Neuronal stem cell (in vitro differentiated cells): ENCODE measurements around the gene C1orf185.
A peak's percentile ranks its signal among the peaks of the same experiment; 100 is the strongest.

Source experiments
- DNase-seq: peaks from one replicate; pipeline ENCODE4 v3.0.0-alpha.2; 2013; ENCODE audit warnings: low spot score
- H2AFZ ChIP-seq: one replicate; pipeline ENCODE4 v1.6.1; 2013; ENCODE audit warnings: mild to moderate bottlenecking, low read length, inconsistent platforms
- H2AK5ac ChIP-seq: 2 replicates; pipeline ENCODE4 v1.6.1; 2013; ENCODE audit warnings: low read depth, mild to moderate bottlenecking, inconsistent platforms, low read length, moderate library complexity, mixed read lengths
- H2BK120ac ChIP-seq: 2 replicates; pipeline ENCODE4 v1.6.1; 2013; ENCODE audit warnings: low read depth, mild to moderate bottlenecking, inconsistent platforms, low read length, moderate library complexity, mixed read lengths
- H2BK12ac ChIP-seq: one replicate; pipeline ENCODE4 v1.6.1; 2013; ENCODE audit warnings: low read length, inconsistent platforms
- H2BK15ac ChIP-seq: 2 replicates; pipeline ENCODE4 v1.6.1; 2013; ENCODE audit warnings: mild to moderate bottlenecking, low read length, inconsistent platforms, mixed read lengths
- H2BK5ac ChIP-seq: one replicate; pipeline ENCODE4 v1.6.1; 2013; ENCODE audit warnings: inconsistent platforms, mild to moderate bottlenecking, low read length, moderate library complexity
- H3K14ac ChIP-seq: one replicate; pipeline ENCODE4 v1.6.1; 2013; ENCODE audit warnings: low read length, inconsistent platforms
- H3K18ac ChIP-seq: 2 replicates; pipeline ENCODE4 v1.6.1; 2013; ENCODE audit warnings: low read length, inconsistent platforms
- H3K23ac ChIP-seq: 2 replicates; pipeline ENCODE4 v1.6.1; 2013; ENCODE audit warnings: low read depth, mild to moderate bottlenecking, mixed read lengths, low read length, inconsistent platforms; ENCODE audit not compliant: poor library complexity
- H3K27ac ChIP-seq: replicated peaks from 3 replicates; pipeline ENCODE4 v1.5.1; 2013; ENCODE audit warnings: low read length, inconsistent platforms
- H3K27me3 ChIP-seq, 3 experiments: 2 replicates each; pipeline ENCODE4 v1.6.1; 2013; ENCODE audit warnings: low read length in 3 of 3, mild to moderate bottlenecking in 2 of 3, inconsistent platforms in 1 of 3, low read depth in 1 of 3, mixed read lengths in 1 of 3, moderate library complexity in 1 of 3; ENCODE audit not compliant: control insufficient read depth in 3 of 3, insufficient read depth in 3 of 3
- H3K36me3 ChIP-seq, 2 donors: replicated peaks in 1 of 2; 2 replicates each; pipeline ENCODE4 v1.6.1; 2013; ENCODE audit warnings: low read length in 2 of 2; ENCODE audit not compliant: control insufficient read depth in 2 of 2, insufficient read depth in 2 of 2
- H3K4ac ChIP-seq: 2 replicates; pipeline ENCODE4 v1.6.1; 2013; ENCODE audit warnings: inconsistent platforms, mild to moderate bottlenecking, low read length, moderate library complexity
- H3K4me1 ChIP-seq, 2 donors: 1 replicate in 1 of 2; 2 replicates in 1 of 2; pipeline ENCODE4 v1.6.1; 2013; ENCODE audit warnings: low read length in 2 of 2, low read depth in 1 of 2; ENCODE audit not compliant: control insufficient read depth in 2 of 2, insufficient read depth in 1 of 2
- H3K4me2 ChIP-seq: one replicate; pipeline ENCODE4 v1.6.1; 2013; ENCODE audit warnings: mild to moderate bottlenecking, low read length, inconsistent platforms; ENCODE audit not compliant: insufficient read depth, poor library complexity, severe bottlenecking
- H3K4me3 ChIP-seq, 2 donors: 2 replicates each; pipeline ENCODE4 v1.5.1; 2013; ENCODE audit warnings: low read length in 2 of 2, mild to moderate bottlenecking in 2 of 2, inconsistent platforms in 1 of 2, moderate library complexity in 1 of 2
- H3K79me1 ChIP-seq: one replicate; pipeline ENCODE4 v1.6.1; 2013; ENCODE audit warnings: low read depth, mild to moderate bottlenecking, inconsistent platforms, low read length, moderate library complexity
- H3K9ac ChIP-seq: one replicate; pipeline ENCODE4 v1.6.1; 2013; ENCODE audit warnings: mild to moderate bottlenecking, low read depth, low read length, inconsistent platforms; ENCODE audit not compliant: poor library complexity
- H3K9me3 ChIP-seq, 2 donors: replicated peaks in 1 of 2; 2 replicates each; pipeline versions ENCODE3 to v1.6.1; 2013; ENCODE audit warnings: low read length in 2 of 2, mild to moderate bottlenecking in 2 of 2, inconsistent platforms in 1 of 2, low read depth in 1 of 2, mixed read lengths in 1 of 2, moderate library complexity in 1 of 2; ENCODE audit not compliant: control insufficient read depth in 2 of 2, insufficient read depth in 1 of 2
- H4K8ac ChIP-seq: one replicate; pipeline ENCODE4 v1.6.1; 2013; ENCODE audit warnings: low read depth, mild to moderate bottlenecking, inconsistent platforms, low read length, moderate library complexity
- H4K91ac ChIP-seq: one replicate; pipeline ENCODE4 v1.6.1; 2013; ENCODE audit warnings: low read length, low read depth, mild to moderate bottlenecking, inconsistent platforms; ENCODE audit not compliant: poor library complexity
- WGBS, 2 donors: extraction: QIAGEN DNeasy Blood & Tissue Kit; methylation state at CpG; one replicate each; pipeline ENCODE4 v1.1.7; 2013; ENCODE audit warnings: missing lambda C conversion rate in 2 of 2, mixed read lengths in 1 of 2; ENCODE audit not compliant: insufficient read length in 2 of 2, insufficient replicate concordance in 1 of 2; ENCODE audit errors: extremely low coverage in 2 of 2; 5-methylcytosine and 5-hydroxymethylcytosine counted together

Gene C1orf185

GRCh38 chr1:51070011-51070410, 32.0 kb upstream of the C1orf185 start:
- Histone ChIP-seq H3K27ac (no peak overlapping the region), H4K91ac (no peak overlapping the region), H3K36me3 (no peaks in the 10 kb centered on the region), H3K9ac (no peak overlapping the region), H3K18ac (no peak overlapping the region), H2AFZ (no peak overlapping the region), H3K14ac (no peak overlapping the region), H3K27me3 (no peaks in the 10 kb centered on the region), H2BK12ac (no peak overlapping the region), H3K4me1 (no peaks in the 10 kb centered on the region), H4K8ac (no peak overlapping the region), H2AK5ac (no peak overlapping the region), H2BK120ac (no peak overlapping the region), H3K79me1 (no peaks in the 10 kb centered on the region), H3K4me2 (no peak overlapping the region), H3K23ac (no peak overlapping the region), H3K4ac (no peak overlapping the region), H2BK15ac (no peak overlapping the region), H2BK5ac (no peak overlapping the region), H3K9me3 (no peaks in the 10 kb centered on the region), H3K4me3 (no peak overlapping the region)
- DNase-seq, result no peak

- H3K4me1 ChIP-seq, result no peaks in the 10 kb centered on the region
- no peak for DNase-seq
- no peak overlapping the region for H3K18ac ChIP-seq
- H3K4me2 ChIP-seq, result no peak overlapping the region
- no peaks in the 10 kb centered on the region for H3K36me3 ChIP-seq
- H3K79me1 ChIP-seq, result no peaks in the 10 kb centered on the region
- no peak overlapping the region for H2BK12ac ChIP-seq
- H2AK5ac ChIP-seq, result no peak overlapping the region
- no peak overlapping the region for H3K4me3 ChIP-seq
- no peak overlapping the region for H2BK15ac ChIP-seq
- H4K8ac ChIP-seq, result no peak overlapping the region
- H2BK120ac ChIP-seq, result no peak overlapping the region
- no peak overlapping the region for H4K91ac ChIP-seq
- no peak overlapping the region for H2AFZ ChIP-seq
- H2BK5ac ChIP-seq, result no peak overlapping the region
- no peak overlapping the region for H3K23ac ChIP-seq
- H3K27ac ChIP-seq, result no peak overlapping the region
- no peak overlapping the region for H3K14ac ChIP-seq
- H3K4ac ChIP-seq, result no peak overlapping the region
- H3K9me3 ChIP-seq, result no peaks in the 10 kb centered on the region
- H3K9ac ChIP-seq, result no peak overlapping the region
- WGBS, 2 donors, result no CpG with 5 or more reads among the region's 1 CpG
- no peaks in the 10 kb centered on the region for H3K27me3 ChIP-seq
Measured at GRCh38 chr1:51070640-51071039, 31.4 kb upstream of the C1orf185 start.

- H2BK5ac ChIP-seq, result no peak overlapping the region
- no CpG with 5 or more reads among the region's 11 CpGs for WGBS, 2 donors
- no peak overlapping the region for H4K91ac ChIP-seq
Measured at GRCh38 chr1:51071291-51072042, 30.6 kb upstream of the C1orf185 start.

GRCh38 chr1:51072043-51072439, 30.0 kb upstream of the C1orf185 start:
- DNase-seq, result no peak
- H2BK5ac ChIP-seq, result no peak overlapping the region
- no peak overlapping the region for H3K18ac ChIP-seq
- H3K79me1 ChIP-seq, result no peaks in the 10 kb centered on the region
- no peak overlapping the region for H2BK15ac ChIP-seq
- no peak overlapping the region for H2BK12ac ChIP-seq
- H3K9me3 ChIP-seq, result no peaks in the 10 kb centered on the region
- H3K4me2 ChIP-seq, result no peak overlapping the region
- no CpG with 5 or more reads among the region's 16 CpGs for WGBS, 2 donors
- H2BK120ac ChIP-seq, result no peak overlapping the region
- no peak overlapping the region for H3K9ac ChIP-seq
- no peak overlapping the region for H4K8ac ChIP-seq
- H3K23ac ChIP-seq, result no peak overlapping the region
- no peak overlapping the region for H4K91ac ChIP-seq
- H3K4me1 ChIP-seq, result no peaks in the 10 kb centered on the region
- H3K4me3 ChIP-seq, result no peak overlapping the region
- H3K4ac ChIP-seq, result no peak overlapping the region
- no peaks in the 10 kb centered on the region for H3K27me3 ChIP-seq
- H2AK5ac ChIP-seq, result peak overlapping the region; percentile 25
- no peak overlapping the region for H3K14ac ChIP-seq
- H3K36me3 ChIP-seq, result no peaks in the 10 kb centered on the region
- no peak overlapping the region for H2AFZ ChIP-seq
- H3K27ac ChIP-seq, result no peak overlapping the region

More at GRCh38 chr1:51071291-51072042, 30.6 kb upstream of the C1orf185 start:
- Histone ChIP-seq H3K27ac (no peak overlapping the region), H3K27me3 (no peaks in the 10 kb centered on the region), H3K4ac (no peak overlapping the region), H3K36me3 (no peaks in the 10 kb centered on the region), H2AK5ac (no peak overlapping the region), H4K8ac (no peak overlapping the region), H3K23ac (no peak overlapping the region), H2BK12ac (no peak overlapping the region), H2AFZ (no peak overlapping the region), H2BK120ac (no peak overlapping the region), H3K18ac (no peak overlapping the region), H3K4me3 (no peak overlapping the region), H2BK15ac (no peak overlapping the region), H3K4me1 (no peaks in the 10 kb centered on the region), H3K79me1 (no peaks in the 10 kb centered on the region), H3K14ac (no peak overlapping the region), H3K9ac (no peak overlapping the region), H3K4me2 (no peak overlapping the region), H3K9me3 (no peaks in the 10 kb centered on the region)
- DNase-seq, result no peak
